ENCODE measurements around the gene CBX5.

GRCh38 chr12:54298904-54299303 is 19.0 kb upstream of the CBX5 start:
- TF ChIP-seq POLR2A (IDR thresholded peaks at IDR 0.05), result no peak
- TF ChIP-seq CTCF (IDR thresholded peaks at IDR 0.05), result no peak
- TF ChIP-seq EP300 (IDR thresholded peaks at IDR 0.05), result no peak

Measured in ovary (tissue), 3 donors.